ENCODE results near the gene GTPBP3.
A peak's percentile ranks its signal among the peaks of the same experiment; 100 is the strongest.

GTPBP3 gene

DNA sequence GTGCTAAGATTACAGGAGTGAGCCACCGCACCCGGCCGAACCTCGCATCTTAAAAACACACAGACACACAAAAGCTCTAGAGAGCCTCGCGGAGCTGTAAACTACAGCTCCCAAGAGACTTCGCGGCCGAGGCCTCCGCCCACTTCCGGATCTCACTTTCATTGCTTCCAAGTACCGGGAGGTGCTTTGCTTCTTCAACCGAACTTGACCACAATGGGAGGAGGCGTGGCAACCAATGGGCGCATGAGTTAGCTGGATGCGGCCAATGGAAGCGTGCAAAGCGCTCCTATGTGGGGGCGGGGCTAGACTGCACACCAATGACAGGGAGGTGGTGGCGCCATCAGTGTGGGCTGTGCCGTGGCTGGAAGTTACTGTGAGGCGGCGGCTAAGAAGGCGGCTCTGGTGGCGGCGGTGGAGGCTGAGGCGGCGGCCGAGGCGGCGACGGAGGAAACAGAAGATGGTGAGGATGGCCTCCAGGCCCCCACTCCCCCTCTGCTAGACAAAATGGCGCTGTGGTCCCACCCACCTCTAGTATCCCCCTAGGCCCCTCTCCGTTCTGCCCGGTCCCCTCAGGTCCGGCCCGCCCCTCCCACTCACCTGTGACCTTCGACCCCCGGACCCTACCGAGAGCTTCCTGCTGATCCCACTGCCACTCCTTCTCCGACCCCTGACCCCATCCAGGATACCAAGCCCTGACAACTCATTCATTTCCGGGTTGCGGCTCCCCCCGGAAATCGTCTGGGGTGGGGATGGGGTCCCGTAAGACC lies 28.0 kb upstream of the GTPBP3 start, which contains the start of gene DDA1:
Gene DDA1, plus strand, starts transcription at position 366 of the 767 bp plus-strand sequence. Its CDS starts 92 bp downstream, at position 458.
- peak; percentile 99 for DNase-seq

DNA sequence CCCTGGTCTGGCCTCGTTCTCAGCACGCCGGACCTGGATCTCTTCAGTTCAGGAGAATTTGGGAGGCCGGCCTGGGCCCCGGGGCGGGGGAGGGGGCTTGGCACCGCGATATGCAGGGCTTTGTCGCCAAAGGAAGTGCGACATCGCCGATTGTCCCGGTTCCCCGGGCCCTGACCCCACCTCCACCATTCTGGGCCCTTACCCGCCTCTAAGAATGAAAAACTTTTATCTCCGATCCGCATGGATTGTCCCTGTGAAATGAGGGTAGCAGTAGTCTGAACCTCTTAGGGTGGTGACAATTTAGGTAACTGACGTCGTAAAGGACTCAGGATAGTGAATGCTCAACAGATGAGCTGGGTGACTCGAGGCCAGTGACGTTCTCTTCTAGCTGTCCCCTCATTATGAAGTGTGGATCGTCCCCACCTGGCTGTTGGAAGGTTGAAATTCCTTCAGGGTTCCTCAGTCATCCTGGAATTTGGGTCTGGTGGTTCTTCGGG lies 27.3 kb upstream of the GTPBP3 start:
- no peak for DNase-seq

DNA sequence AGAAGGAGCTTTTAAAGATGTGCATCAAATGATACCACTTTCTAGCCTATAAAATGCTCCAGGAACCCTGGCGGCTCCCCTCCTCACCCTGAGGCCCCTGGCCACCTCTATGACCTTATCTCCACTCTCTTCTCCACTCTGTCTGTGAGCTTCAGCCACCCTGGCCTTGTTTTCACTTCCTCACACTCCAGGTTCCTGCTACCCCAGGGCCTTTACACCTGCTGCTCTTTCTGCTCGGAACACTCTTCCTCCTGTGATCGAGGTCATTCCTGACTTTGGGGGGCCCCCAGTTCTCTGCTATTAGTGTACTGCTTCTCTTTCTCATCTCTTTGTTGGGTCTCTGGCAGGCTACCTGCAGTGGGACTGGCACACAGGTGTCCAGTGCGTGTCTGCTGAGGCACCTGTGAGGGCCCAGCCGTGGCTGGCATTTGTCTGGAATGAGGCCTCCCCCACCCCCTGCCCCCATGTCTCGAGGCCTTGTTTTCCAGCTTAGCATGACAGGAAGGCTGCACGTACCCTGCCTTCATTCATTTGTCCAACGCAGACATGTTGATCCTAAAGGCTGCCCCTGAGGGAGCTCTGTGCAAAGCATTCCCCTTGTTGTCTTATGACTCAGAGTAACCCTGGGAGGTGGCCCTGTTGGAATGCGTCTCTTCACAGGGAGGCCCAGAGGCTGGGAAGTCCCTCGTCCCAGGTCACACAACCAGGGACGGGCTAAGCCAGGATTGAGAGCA lies 25.7 kb upstream of the GTPBP3 start:
- no peak for DNase-seq

DNA sequence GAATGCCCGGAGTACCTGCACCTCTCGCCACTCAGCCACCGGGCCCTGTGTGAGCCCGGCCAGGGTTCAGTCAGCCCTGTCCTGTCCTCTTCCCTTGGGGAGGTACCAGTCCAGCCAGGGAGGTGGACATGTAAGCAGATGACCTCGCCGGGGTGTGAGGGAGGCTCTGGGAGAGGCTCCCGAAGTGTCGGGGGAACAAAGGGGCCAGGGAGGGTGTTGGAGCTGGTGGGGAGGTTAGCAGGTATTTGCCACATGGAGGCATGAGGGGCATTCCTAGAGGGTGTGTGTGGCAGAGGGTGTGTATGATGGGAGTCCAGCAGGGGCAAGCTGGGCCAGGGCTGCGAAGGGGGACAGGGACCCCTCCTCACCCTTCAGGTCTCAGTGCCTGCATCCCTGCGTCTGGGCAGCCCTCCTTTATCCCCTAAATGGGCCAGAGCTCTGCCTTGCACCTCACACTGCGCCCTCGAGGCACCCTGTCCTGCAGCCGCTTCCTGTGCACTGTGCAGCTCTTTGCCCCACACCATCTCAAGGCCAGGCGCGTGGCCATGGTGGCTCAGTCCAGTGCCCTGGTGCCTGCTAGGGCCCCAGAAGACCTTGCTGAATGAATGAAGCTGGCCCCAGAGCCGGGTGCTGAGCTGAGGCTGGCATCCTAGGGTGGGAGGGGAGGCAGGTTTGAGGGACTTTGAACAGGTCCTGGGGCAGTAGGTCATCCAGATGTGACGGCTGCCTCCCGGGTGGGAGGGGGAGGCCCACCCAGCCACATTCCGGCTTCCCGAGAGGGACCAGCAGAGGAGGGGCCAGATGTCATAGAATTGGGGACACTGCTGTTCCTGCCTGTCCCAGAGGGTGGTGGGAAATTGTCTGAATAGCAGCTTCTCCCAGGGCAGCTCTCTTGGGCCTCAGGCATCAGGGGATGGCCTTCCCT lies 24.9 kb upstream of the GTPBP3 start:
- no peak for DNase-seq

DNA sequence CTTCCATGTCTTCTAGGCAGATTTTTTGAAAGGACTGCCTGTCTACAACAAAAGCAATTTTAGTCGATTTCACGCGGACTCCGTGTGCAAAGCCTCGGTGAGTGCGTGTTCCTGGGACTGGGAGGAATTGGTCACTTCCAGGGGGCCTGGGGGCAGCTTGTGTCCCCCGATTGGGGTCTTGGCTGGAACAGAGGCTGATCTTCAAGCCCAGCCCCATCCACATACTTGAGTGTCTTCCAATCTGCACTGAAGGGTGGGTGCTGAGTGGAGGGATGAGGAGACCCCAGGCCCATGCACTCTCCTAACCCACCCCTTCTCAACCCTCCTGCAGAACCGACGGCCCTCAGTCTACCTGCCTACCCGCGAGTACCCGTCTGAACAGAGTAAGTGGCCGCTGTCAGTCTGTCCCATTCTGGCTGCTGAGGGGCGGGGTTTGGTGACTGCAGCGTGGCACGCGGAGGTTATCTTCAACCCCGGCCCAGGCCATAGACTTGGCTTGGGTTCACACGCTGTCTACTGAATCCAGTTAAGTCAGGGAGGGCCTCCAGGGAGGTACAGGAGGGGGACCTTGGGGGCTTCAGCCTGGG lies 23.3 kb upstream of the GTPBP3 start:
- no peak for DNase-seq

DNA sequence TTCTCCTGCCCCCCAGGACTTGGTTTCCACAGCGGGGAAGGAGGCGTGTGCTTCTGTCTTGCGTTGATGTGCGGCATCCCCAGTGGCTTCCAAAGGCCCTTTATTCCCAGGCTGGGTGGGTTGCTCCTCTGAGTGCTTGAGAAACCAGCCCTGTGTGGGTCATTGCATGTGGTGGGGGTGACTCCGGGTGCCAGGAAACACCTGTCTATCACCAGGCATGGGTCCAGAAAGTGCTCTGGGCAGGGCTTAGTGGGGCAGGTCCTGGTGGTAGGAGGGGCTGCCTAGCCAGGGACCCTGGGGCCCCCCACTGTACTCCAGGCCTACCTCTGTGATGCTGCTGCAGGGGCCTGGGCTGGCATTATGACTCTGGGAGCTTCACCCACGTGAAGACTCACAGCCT lies 18.4 kb upstream of the GTPBP3 start:
- DNase-seq: no peak

DNA sequence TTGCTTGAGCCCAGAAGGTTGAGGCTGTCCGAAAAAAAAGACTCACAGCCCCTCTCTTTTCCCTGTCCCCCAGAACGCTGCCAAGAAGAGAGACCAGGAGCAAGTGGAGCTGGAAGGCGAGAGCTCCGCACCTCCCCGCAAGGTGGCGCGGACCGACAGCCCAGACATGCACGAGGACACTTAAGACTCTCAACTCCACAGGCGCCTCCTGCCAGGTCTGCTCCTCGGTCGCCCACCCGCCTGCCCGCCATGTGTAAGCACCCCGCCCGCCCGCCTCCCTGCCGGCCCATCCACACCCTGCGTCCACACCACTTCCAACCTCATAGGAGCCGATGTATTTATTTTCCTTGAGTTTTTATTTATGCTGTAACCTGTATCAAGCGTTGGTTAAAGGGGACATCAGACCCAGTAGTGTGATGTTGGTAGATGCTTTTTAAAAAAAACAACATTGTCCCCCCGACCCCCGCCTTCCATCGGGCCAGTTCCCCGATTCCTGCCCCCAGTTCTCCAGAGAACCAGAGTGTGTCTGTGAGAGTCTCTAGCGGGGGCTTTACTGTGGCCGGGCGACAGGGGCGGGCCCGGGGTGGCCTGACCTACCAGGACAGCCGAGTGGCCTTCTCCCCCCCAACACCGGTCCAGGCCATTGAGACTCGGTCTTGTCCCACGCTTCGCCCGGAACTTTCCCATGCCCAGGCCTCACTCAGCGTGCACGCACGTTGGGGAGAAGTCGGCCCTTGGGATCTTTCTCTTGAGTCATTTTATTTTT lies 17.7 kb upstream of the GTPBP3 start:
- no peak for DNase-seq

DNA sequence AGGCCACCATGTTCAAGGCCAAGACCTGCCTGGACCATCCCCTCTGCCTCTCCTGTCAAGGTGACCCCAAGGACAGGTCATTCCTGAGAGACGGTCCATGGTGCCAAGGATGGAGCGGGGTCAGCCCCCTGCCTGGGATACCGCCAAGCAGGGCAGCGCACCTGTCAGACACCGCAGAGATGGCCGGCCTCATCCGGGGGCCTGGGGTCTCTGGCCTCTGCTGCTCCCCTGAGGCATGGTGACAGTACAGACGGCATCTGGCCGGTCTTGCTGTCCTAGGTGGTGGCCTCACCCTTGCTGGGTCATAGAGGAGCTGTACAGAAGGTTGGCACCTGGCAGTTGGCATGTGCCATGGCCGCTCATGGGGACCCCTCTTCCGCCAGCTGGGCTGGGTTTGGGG lies 16.9 kb upstream of the GTPBP3 start:
- no peak for DNase-seq

DNA sequence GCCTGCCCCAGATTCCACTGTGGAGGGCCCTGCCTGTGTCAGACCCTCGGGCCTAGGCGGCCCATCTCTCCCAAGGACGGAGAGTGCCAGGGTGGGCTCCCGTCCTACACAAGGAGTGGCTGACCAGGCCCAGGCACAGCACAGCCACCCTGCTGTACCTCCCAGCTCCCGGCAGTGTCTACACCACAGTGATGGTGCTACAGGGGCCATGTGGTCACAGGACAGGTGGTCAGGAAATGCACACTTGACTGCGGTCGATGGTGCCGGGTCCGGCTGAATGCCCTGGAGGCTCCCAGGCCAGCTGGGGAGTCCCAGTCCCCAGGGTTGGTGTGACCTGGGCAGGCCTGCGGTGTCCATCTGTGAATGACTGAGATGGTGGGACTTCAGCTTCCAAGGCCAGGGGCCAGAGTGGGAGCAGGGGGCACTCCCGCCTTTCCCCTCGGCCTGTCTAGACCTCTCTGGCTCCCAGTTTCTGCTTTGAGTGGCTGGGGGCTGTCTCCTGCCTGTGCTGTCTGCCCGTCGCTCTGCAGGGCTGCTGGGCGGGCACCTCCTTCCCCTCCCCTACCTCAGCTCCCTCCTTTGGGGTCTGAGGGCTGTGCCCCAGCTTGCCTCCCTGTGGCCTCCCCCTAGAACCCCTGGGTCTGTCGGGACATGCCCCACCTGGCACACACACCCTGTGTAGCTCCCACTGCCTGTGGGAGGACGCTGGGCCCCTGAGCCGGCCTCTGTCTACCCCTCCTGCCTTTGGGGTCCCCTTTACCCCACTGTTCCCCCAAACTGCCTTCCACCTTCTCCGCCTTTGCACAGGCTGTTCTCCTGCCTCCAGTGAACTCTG lies 15.5 kb upstream of the GTPBP3 start:
- DNase-seq: no peak

DNA sequence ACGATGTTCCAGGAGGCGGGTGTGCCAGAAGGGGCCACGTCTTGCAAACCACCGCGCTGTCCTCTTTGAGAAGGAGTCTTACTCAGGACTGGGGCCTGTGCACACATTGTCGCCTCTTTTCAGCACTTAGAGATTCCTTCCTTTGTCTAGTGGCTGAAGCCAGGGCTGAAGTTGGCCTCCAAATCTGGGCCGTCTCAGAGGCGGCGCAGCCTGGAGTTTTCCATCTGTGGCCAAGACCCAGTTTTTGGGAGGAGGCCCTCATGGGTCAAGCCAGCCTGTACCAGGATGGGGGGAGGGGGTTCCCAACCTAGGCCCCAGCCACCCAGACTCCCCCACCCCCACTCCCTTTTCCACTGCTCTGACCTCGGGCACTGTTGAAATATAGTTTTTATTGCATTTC lies 14.5 kb upstream of the GTPBP3 start:
- DNase-seq: no peak

DNA sequence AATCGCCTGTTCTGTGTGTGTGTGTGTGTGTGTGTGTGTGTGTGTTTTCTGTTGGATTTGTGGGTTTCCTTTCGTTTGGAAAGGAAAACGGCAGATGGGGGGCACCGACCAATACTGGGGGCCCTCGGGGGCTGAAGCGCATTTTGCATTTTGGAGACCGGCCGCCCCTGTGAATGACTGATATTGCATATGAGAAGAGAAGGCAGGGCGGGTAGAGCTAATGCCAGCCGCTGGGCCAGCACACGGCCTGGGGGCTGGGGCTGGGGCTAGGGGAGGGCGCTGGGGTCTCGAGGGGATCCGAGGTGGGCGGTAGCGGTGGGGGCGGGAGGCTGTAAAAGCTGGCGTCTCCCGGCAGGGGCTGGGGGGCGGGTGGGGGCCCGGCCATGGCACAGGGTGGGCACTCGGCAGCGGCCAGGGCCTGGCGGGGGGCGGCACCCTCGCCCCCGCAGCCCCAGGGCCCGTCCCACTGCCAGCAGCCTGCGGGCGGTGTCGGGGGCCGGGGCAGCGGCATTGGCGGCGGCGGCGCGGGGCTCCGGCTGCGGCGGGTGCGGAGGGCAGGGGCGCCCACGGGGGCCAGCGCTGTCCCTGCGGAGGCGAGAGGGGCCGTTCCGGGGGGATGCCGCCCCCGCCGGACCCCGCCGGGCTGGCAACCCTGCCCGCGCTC lies 13.9 kb upstream of the GTPBP3 start:
- DNase-seq: no peak

DNA sequence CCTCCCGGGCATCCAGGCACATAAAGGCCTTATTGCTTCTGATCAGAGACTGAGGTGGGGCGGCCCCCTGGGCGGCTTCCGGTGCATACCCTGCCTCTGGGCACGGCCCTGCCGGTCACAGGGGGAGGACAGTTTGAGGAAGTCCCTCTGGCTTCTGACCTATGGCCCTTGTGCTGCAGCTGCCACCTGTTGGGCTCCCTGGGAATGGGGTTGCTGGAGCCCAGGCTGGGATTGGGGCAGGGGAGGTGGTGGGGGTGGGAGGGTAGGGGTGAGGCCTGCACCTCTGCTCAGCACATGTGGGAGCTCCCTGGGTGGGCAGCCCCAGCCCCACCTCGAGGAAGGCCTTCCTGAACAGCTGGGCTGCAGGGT lies 13.4 kb upstream of the GTPBP3 start:
- no peak for DNase-seq

DNA sequence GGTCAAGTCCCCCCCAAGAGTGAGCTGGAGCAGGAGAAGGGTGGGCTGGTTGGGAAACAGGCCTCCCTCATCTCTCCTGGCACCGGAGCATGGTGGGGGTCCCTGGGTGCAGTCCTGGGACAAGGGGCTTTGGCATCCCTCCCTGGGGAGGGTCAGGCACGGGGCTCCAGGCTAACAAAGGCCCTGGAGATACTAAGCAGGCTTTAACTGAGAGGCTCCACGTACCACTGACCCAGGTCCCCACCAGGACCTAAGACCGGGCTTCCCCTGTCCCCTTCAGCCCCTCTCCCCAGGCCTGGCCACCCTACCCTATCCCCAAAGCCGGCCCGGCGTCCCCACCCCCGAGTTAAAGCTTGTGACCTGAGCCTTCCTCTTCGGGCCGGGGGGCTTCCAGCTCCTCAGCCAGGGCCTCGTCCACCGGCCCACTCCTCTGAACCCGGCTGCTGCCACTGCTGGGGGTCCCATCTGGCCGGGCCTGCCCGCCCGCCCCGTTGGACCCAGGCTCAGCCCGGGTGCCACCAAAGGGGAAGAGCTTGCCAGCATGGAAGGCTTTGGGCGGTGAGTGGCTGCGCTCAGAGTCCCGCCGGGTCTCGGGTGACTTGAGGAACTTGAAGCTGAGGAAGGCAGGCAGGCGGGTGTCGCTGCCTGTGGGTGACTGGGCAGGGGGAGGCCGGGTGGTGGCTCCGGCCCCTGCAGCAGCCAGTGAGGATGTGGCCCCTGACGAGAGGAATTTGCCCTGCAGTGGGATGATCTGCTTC lies 12.8 kb upstream of the GTPBP3 start:
- no peak for DNase-seq

DNA sequence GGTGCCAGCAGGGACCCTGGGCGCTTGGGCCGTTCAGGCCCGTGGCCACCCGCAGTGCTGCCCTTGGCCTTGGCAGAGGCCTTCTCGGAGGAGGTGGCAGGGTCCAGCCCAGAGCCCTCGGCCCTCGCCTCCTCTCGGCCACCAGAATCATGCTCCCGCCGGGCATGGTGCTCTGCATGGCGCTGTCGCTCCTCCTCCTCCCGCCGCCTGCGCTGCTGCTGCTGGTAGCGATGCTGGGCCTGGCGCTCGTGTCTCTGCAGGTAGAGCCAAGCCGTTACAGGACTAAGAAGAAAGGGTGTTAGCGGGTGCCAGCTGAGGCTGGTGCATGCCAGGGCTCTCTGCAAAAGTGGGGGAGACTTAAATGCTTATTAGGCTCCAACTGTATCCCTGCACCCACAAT lies 12.2 kb upstream of the GTPBP3 start:
- no peak for DNase-seq

DNA sequence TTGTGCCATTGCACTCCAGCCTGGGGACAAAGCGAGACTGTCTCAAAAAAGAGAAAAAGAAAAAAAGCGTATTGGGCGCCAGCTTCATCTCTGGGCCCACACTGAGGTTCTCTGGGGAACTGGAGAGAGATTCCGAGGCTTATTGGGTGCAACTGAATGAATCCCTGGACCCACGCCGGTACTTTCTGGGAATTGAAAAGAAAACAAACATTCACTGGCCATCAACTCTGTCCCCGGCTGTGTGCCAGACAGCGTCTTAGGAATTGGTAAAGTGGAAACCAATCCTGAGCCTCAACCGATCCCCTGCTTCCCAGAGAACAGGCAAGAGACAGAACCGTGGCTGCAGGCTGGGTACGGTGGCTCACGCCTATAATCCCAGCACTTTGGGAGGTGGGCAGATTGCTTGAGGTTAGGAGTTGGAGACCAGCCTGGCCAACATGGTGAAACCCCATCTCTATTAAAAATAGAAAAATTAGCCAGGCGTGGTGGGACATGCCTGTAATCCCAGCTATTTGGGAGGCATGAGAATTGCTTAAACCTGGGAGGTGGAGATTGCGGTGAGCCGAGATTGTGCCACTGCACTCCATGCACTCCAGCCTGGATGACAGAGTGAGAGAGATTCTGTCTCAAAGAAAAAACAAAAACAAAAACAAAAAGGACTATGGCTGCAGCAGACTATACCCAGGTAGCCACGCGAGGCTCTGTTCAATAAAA lies 11.3 kb upstream of the GTPBP3 start:
- DNase-seq: no peak

DNA sequence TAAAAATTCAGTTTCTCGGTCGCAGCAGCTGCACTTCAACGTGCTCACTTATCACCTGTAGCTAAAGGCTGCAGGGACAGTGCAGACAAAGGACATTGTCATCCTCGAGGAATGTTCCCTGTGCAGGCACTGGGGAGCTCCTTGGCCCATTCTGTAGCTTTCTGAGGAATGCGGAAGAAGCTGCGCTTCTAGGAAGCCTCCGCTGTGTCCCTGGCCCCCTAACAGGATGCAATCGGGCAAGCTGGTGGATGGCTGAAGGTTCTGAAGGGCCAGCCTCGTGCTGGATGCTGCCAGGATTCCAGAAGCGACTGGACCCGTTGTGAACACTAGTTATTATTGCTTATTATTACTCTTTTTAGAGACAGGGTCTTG lies 10.8 kb upstream of the GTPBP3 start:
- no peak for DNase-seq

DNA sequence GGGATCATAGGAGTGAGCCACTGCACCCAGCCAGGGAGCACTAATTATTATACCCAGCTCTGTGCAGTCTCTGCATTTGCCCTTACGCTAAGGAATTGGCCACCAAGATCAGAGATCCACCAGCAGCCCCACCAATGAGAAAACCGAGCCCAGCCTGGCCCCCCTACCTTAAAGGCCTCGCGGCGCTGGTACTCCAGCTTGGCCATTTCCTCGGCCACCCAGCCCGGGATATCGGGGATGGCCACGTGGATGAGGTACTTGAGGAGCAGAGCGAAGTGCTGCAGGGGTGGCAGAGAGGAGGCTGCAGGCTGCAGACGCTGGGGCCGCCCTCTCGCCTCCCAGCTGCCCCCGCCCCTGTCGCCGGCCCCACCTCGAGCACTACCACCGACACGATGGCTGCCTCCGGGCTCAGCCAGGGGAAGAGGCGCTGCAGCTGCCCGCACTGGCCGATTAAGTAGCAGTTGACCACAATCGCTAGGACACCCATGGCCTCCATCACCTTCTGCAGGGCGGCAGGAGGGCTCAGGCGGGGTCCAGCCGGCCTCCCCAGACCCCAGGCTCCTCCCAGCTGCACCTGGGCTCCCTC lies 10.2 kb upstream of the GTPBP3 start:
- no peak for DNase-seq

DNA sequence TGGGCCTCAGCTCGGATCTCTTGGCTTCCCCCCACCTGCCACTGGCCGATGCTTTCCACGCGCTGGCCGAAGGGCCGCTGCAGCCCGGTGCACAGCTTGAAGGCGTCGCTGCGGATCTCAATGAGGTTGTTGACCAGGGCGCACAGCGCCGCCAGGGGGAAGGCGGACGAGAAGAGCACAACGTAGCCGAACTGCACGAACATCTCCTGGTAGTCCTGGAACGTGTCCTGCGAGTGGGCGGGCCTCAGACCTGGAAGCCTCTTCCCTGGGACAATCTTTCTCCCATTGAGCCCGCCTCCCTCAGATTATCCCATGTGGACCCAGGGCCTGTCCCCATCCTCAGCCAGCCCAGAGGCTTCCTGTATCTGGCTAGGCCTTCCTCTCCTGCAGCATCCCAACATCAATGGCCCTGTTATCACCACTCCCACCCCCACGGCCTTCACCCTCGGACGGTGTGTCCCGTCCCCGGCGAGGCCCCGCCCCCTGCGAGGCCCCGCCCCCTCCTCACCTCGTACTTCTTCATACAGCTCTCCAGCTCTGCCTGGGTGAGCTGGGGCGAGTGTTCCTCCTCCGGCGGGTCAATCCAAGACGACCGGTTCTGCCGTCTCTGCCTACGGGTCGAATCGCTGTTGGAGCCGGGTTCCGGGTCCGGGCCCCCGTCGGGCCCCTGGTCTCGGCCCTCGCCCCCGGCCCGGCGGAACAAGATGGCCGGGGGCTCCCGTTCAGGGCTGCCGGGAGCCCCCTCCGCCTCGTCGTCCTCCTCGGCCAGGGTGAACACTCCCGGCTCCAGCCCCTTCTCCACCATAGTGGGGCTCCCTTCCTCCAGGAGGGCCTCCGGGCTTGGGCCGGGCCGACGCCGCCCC lies 9.5 kb upstream of the GTPBP3 start:
- DNase-seq: peak; percentile 47
